CD8-positive, alpha-beta memory T cell (primary cell): ENCODE results near the gene SSC4D. TPM values are rescaled to one million over a fixed set of nuclear protein-coding genes. Genes with fewer than 3 reads are reported as not detected.
A peak's percentile ranks its signal among the peaks of the same experiment; 100 is the strongest.

ENCODE experiments used
- CTCF ChIA-PET: fragments of 350-600 bp; sonication (Branson Sonifier 250); formaldehyde crosslinking; loops from one replicate; lab custom pipeline; 2021; ENCODE audit warnings: antibody characterized with exemption; lab: Charles Lee
- POLR2A ChIA-PET: fragments of 350-600 bp; sonication (Branson Sonifier 250); formaldehyde crosslinking; loops from one replicate; lab custom pipeline; 2021; ENCODE audit warnings: antibody characterized with exemption; lab: Charles Lee
- DNase-seq, 5 donors: peaks; one replicate each; pipeline versions ENCODE4 v3.0.0 to v3.0.0-alpha.2; 2020 to 2022; ENCODE audit warnings: mixed read lengths in 1 of 5
- H3K27ac ChIP-seq: one replicate; pipeline ENCODE4 v1.7.0; 2013; ENCODE audit warnings: low read depth, mild to moderate bottlenecking, low read length, moderate library complexity
- H3K27me3 ChIP-seq: 2 replicates; pipeline ENCODE4 v1.7.0; 2013; ENCODE audit warnings: low read length, mild to moderate bottlenecking; ENCODE audit not compliant: insufficient read depth, poor library complexity, severe bottlenecking
- H3K36me3 ChIP-seq: 2 replicates; pipeline ENCODE4 v1.7.0; 2013; ENCODE audit warnings: mild to moderate bottlenecking, low read length, moderate library complexity; ENCODE audit not compliant: insufficient read depth
- H3K4me1 ChIP-seq: 2 replicates; pipeline ENCODE4 v1.7.0; 2013; ENCODE audit warnings: mild to moderate bottlenecking, low read length, moderate library complexity; ENCODE audit not compliant: insufficient read depth
- H3K4me3 ChIP-seq: 2 replicates; pipeline ENCODE4 v1.7.0; 2013; ENCODE audit warnings: mild to moderate bottlenecking, low read length
- H3K9me3 ChIP-seq: 2 replicates; pipeline ENCODE4 v1.7.0; 2013; ENCODE audit warnings: mild to moderate bottlenecking, low read length
- H3K27ac Mint-ChIP-seq, 8 donors: one replicate each; pipeline ENCODE4 v1.8.0; 2020 to 2021; ENCODE audit warnings: mixed read lengths in 8 of 8, mild to moderate bottlenecking in 6 of 8, inconsistent platforms in 3 of 8, moderate library complexity in 3 of 8
- H3K27me3 Mint-ChIP-seq, 2 donors: one replicate each; pipeline ENCODE4 v1.8.0; 2020 to 2021; ENCODE audit warnings: mixed read lengths in 2 of 2, mild to moderate bottlenecking in 1 of 2, moderate library complexity in 1 of 2
- H3K36me3 Mint-ChIP-seq, 3 donors: one replicate each; pipeline ENCODE4 v1.8.0; 2020 to 2021; ENCODE audit warnings: mixed read lengths in 3 of 3, inconsistent platforms in 1 of 3, mild to moderate bottlenecking in 1 of 3
- H3K4me1 Mint-ChIP-seq, 3 donors: one replicate each; pipeline ENCODE4 v1.8.0; 2020 to 2021; ENCODE audit warnings: mixed read lengths in 3 of 3, inconsistent platforms in 1 of 3, mild to moderate bottlenecking in 1 of 3
- H3K4me3 Mint-ChIP-seq, 7 donors: one replicate each; pipeline ENCODE4 v1.8.0; 2020 to 2021; ENCODE audit warnings: mixed read lengths in 7 of 7, mild to moderate bottlenecking in 6 of 7, moderate library complexity in 4 of 7, inconsistent platforms in 2 of 7
- H3K9me3 Mint-ChIP-seq, 5 donors: one replicate each; pipeline ENCODE4 v1.8.0; 2020 to 2022; ENCODE audit warnings: mixed read lengths in 5 of 5, mild to moderate bottlenecking in 3 of 5, moderate library complexity in 2 of 5, inconsistent platforms in 1 of 5
- polyA plus RNA-seq: library from polyadenylated mRNA; unstranded; fragments of 300-500 nt; fragmentation: Illumina TruSeq; gene quantifications from one replicate; pipeline ENCODE4 v1.2.3, GENCODE V29; 2021
- total RNA-seq, 2 experiments: library from RNA; stranded (reverse); gene quantifications; one replicate each; pipeline ENCODE4 v1.2.3, GENCODE V29; 2021

The SSC4D gene
- total and polyA plus RNA-seq, 3 experiments from 2014 or later = 0.17 to 0.55 (median 0.35) TPM

DNA sequence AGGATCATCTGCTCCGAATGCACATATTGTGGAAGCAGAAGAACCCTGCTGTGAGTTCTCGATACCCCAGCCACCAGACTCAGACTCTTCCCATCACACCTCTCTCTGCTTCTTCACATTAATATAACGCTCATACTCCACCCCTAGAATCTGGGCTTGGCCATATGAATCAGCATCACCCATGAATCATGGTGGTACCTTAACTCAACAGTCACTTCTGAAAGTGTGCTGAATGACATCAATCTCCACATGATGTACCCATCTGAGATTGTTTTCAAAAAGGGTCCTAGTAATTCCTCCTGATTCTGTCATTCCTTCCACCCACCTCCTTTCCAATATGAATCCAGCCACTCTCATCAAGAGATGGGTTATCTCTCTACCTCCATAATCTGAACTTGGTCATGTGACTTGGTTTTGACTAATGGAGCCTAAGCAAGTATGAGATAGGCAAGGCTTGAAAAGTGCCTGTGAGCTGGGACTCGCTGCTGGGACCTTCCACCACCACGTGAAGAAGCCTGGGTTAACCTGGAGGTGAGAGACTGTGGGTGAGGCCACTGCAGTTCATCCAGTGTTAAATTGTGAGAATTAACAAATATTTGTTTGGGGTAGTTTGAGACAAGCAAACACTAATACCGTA is 66.1 kb downstream of the SSC4D start:
- H3K27me3 ChIP-seq = no peaks in the 10 kb centered on the region
- DNase-seq = no peak
- no peak overlapping the region for H3K27ac ChIP-seq
- peaks cover 9 to 71% (median 29%) of the 10 kb centered on the region in 3 donors for H3K36me3 Mint-ChIP-seq
- no peaks in the 10 kb centered on the region for H3K9me3 Mint-ChIP-seq
- POLR2A ChIA-PET = no interaction called here
- peaks cover 28% of the 10 kb centered on the region for H3K36me3 ChIP-seq
- H3K27me3 Mint-ChIP-seq = no peaks in the 10 kb centered on the region
- H3K4me3 ChIP-seq = no peak overlapping the region
- H3K4me3 Mint-ChIP-seq = no peak overlapping the region
- no peaks in the 10 kb centered on the region for H3K9me3 ChIP-seq
- H3K4me1 Mint-ChIP-seq = peaks cover 62 to 83% (median 76%) of the 10 kb centered on the region in 3 donors
- peak overlapping the region in 3 of 8 donors; percentile 1 to 68 (median 66) for H3K27ac Mint-ChIP-seq
- H3K4me1 ChIP-seq = peaks cover 30% of the 10 kb centered on the region
- CTCF ChIA-PET = interaction anchor here (1.9 kb wide), 1 partner anchor 29 kb away, joined by 6 read pairs; no protein-coding TSS in a partner anchor

DNA sequence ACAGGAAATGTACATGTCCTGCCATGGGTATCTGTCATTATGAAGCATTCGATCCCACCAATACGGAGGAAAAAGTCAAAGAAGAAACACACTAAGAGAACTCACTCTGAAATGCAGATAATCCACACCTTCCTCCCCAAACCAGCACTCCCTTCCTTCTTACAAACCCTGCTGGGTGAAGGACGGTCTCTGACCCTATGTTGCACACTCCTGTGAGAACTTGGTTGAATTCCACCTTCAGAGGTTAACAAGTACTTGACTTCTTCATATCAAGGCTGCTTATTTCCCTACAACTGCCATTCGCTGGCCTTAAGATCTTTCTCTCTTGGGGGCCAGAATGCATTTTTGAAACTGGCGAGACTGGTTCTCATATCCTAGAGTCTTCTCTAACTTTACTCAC is 67.3 kb downstream of the SSC4D start:
- no peak overlapping the region for H3K27ac ChIP-seq
- H3K9me3 ChIP-seq = no peaks in the 10 kb centered on the region
- H3K36me3 Mint-ChIP-seq = peaks cover 9 to 67% (median 24%) of the 10 kb centered on the region in 3 donors
- peak overlapping the region in 3 of 8 donors; percentile 2 to 32 (median 7) for H3K27ac Mint-ChIP-seq
- no peaks in the 10 kb centered on the region for H3K27me3 Mint-ChIP-seq
- H3K9me3 Mint-ChIP-seq = no peaks in the 10 kb centered on the region
- ChIA-PET POLR2A (no interaction called here), CTCF (interaction anchor here (1.9 kb wide), 1 partner anchor 28 kb away, joined by 6 read pairs; no protein-coding TSS in a partner anchor)
- no peaks in the 10 kb centered on the region for H3K27me3 ChIP-seq
- peaks cover 28% of the 10 kb centered on the region for H3K36me3 ChIP-seq
- H3K4me3 ChIP-seq = no peak overlapping the region
- peaks cover 61 to 84% (median 78%) of the 10 kb centered on the region in 3 donors for H3K4me1 Mint-ChIP-seq
- peaks cover 27% of the 10 kb centered on the region for H3K4me1 ChIP-seq
- no peak for DNase-seq
- H3K4me3 Mint-ChIP-seq = peak overlapping the region in 1 of 7 donors; percentile 8

DNA sequence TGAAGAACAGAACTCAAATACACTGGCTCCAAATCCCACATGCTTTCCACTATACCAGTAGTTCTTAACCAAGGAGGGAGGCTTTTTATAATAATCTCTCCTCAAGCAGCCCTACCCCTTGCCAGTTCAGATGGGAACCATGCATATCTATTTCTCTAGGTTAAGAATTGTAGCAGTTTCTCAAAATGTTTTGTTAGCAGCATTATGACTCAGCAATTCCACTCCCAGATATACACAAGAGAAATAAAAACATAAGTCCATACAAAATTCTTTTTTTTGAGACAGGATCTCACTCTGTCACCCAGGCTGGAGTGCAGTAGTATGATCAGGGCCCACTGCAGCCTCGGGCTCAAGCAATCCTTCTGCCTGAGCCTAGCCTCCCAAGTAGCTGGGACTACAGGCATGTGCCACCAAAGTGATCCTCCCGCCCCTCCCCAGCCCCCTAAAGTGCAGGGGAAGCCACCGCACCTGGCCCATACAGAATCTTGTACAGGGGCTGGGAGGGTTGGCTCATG is 68.8 kb downstream of the SSC4D start:
- Mint-ChIP-seq H3K36me3 (peaks cover 6 to 63% (median 11%) of the 10 kb centered on the region in 3 donors), H3K27ac (peak overlapping the region in 2 of 8 donors; percentile 27 to 37), H3K9me3 (no peaks in the 10 kb centered on the region), H3K27me3 (no peaks in the 10 kb centered on the region), H3K4me1 (peaks cover 53 to 82% (median 75%) of the 10 kb centered on the region in 3 donors), H3K4me3 (no peak overlapping the region)
- Histone ChIP-seq H3K36me3 (peaks cover 17% of the 10 kb centered on the region), H3K4me1 (peaks cover 14% of the 10 kb centered on the region), H3K27ac (no peak overlapping the region), H3K27me3 (no peaks in the 10 kb centered on the region), H3K4me3 (no peak overlapping the region), H3K9me3 (no peaks in the 10 kb centered on the region)
- ChIA-PET POLR2A (no interaction called here), CTCF (no interaction called here)
- DNase-seq = no peak

Other genes starting within 250 kb of the SSC4D start
- not detected for gene SRRM3, start 207.8 kb downstream of the SSC4D start, total RNA-seq
- not detected for gene SRRM3, start 207.8 kb downstream of the SSC4D start, polyA plus RNA-seq
- 10 to 100 TPM; 80.7 to 84.1 TPM for gene HSPB1, start 107.0 kb downstream of the SSC4D start, total RNA-seq
- gene HSPB1, start 107.0 kb downstream of the SSC4D start, polyA plus RNA-seq = 74.7 TPM
- 100 to 1,000 TPM; 149 to 151 TPM for gene YWHAG, start 50.7 kb downstream of the SSC4D start, total RNA-seq
- 2.1 TPM for gene YWHAG, start 50.7 kb downstream of the SSC4D start, polyA plus RNA-seq
- gene ZP3, start 15.3 kb upstream of the SSC4D start, total RNA-seq = 1 to 10 TPM; 1.6 TPM
- gene ZP3, start 15.3 kb upstream of the SSC4D start, polyA plus RNA-seq = 2.2 TPM
- gene DTX2, start 52.0 kb upstream of the SSC4D start, total RNA-seq = 10 to 100 TPM; 17.9 to 23.4 TPM
- gene DTX2, start 52.0 kb upstream of the SSC4D start, polyA plus RNA-seq = 15.7 TPM
- under 1 TPM in 1 of 2 experiments, not detected in 1; 0.42 TPM for gene UPK3B, start 100.9 kb upstream of the SSC4D start, total RNA-seq
- 0.16 TPM for gene UPK3B, start 100.9 kb upstream of the SSC4D start, polyA plus RNA-seq
- gene SPDYE16, start 133.6 kb upstream of the SSC4D start, total RNA-seq = under 1 TPM; 0.20 to 0.42 TPM
- gene SPDYE16, start 133.6 kb upstream of the SSC4D start, polyA plus RNA-seq = 0.13 TPM
- 10 to 100 TPM; 19.0 to 19.2 TPM for gene POMZP3, start 217.6 kb upstream of the SSC4D start, total RNA-seq
- gene POMZP3, start 217.6 kb upstream of the SSC4D start, polyA plus RNA-seq = 10.6 TPM